Neural crest cell (in vitro differentiated cells): ENCODE data around the gene EYA3. TPM values are rescaled to one million over a fixed set of nuclear protein-coding genes. Genes with fewer than 3 reads are reported as not detected.

Experiments
- DNase-seq: peaks from one replicate; pipeline ENCODE4 v3.0.0; 2021; ENCODE audit warnings: low read depth, mixed read lengths, low spot score
- H3K27ac Mint-ChIP-seq: one replicate; pipeline ENCODE4 v1.8.0; 2021; ENCODE audit warnings: mild to moderate bottlenecking, mixed read lengths; ENCODE audit not compliant: unreplicated experiment
- H3K27me3 Mint-ChIP-seq: 2 replicates; pipeline ENCODE4 v1.8.0; 2021; ENCODE audit warnings: low read depth, mild to moderate bottlenecking, mixed read lengths
- H3K36me3 Mint-ChIP-seq: 2 replicates; pipeline ENCODE4 v1.8.0; 2021; ENCODE audit warnings: low read depth, mild to moderate bottlenecking, mixed read lengths
- H3K4me1 Mint-ChIP-seq: 2 replicates; pipeline ENCODE4 v1.8.0; 2021; ENCODE audit warnings: mixed read lengths
- H3K4me3 Mint-ChIP-seq: one replicate; pipeline ENCODE4 v1.8.0; 2021; ENCODE audit warnings: mild to moderate bottlenecking, mixed read lengths
- H3K9me3 Mint-ChIP-seq: 2 replicates; pipeline ENCODE4 v1.8.0; 2021; ENCODE audit warnings: mixed read lengths
- CTCF ChIP-seq: fragments of 200-600 bp; sonication (generic); conservative IDR thresholded peaks from 2 replicates; pipeline ENCODE4 v1.5.0; 2021; ENCODE audit warnings: antibody characterized with exemption, mild to moderate bottlenecking
- total RNA-seq: library from RNA; stranded (reverse); gene quantifications from 2 replicates; pipeline ENCODE4 v1.2.1, GENCODE V29; 2021

Gene EYA3
- total RNA-seq, 1 donor from 2014 or later = 35.9 TPM

- Mint-ChIP-seq H3K4me3 (no peak overlapping the region), H3K36me3 (no peaks in the 10 kb centered on the region), H3K27me3 (no peaks in the 10 kb centered on the region), H3K9me3 (no peaks in the 10 kb centered on the region), H3K27ac (no peak overlapping the region), H3K4me1 (no peaks in the 10 kb centered on the region)
- DNase-seq = no peak
- no peak for TF ChIP-seq CTCF
These were observed 108.1 kb downstream of the EYA3 start for GRCh38 chr1:27980216-27980845.

- Mint-ChIP-seq H3K36me3 (no peaks in the 10 kb centered on the region), H3K27ac (no peak overlapping the region), H3K27me3 (no peaks in the 10 kb centered on the region), H3K9me3 (no peaks in the 10 kb centered on the region), H3K4me1 (no peaks in the 10 kb centered on the region), H3K4me3 (no peak overlapping the region)
- no peak for DNase-seq
- no peak for TF ChIP-seq CTCF
These were observed 108.6 kb downstream of the EYA3 start for GRCh38 chr1:27979859-27980201.

GRCh38 chr1:27979151-27979858 lies 109.1 kb downstream of the EYA3 start:
- no peaks in the 10 kb centered on the region for H3K4me1 Mint-ChIP-seq
- H3K4me3 Mint-ChIP-seq = no peak overlapping the region
- H3K27ac Mint-ChIP-seq = no peak overlapping the region
- TF ChIP-seq CTCF = peak; percentile 64
- no peaks in the 10 kb centered on the region for H3K27me3 Mint-ChIP-seq
- no peaks in the 10 kb centered on the region for H3K9me3 Mint-ChIP-seq
- no peak for DNase-seq
- no peaks in the 10 kb centered on the region for H3K36me3 Mint-ChIP-seq

- no peak overlapping the region for H3K27ac Mint-ChIP-seq
- H3K4me1 Mint-ChIP-seq = no peaks in the 10 kb centered on the region
- no peak for DNase-seq
- H3K27me3 Mint-ChIP-seq = no peaks in the 10 kb centered on the region
- no peak overlapping the region for H3K4me3 Mint-ChIP-seq
- H3K9me3 Mint-ChIP-seq = no peaks in the 10 kb centered on the region
- TF ChIP-seq CTCF = no peak
- H3K36me3 Mint-ChIP-seq = no peaks in the 10 kb centered on the region
These were observed 114.0 kb downstream of the EYA3 start for GRCh38 chr1:27974417-27974781.

GRCh38 chr1:27973771-27974416 lies 114.5 kb downstream of the EYA3 start:
- Mint-ChIP-seq H3K27ac (peak overlapping the region; percentile 45), H3K36me3 (no peaks in the 10 kb centered on the region), H3K4me1 (no peaks in the 10 kb centered on the region), H3K27me3 (no peaks in the 10 kb centered on the region), H3K4me3 (no peak overlapping the region), H3K9me3 (no peaks in the 10 kb centered on the region)
- no peak for TF ChIP-seq CTCF
- DNase-seq = no peak
